ENCODE measurements around the gene MARVELD1.

The MARVELD1 gene

GRCh38 chr10:97761331-97761865 lies 47.9 kb downstream of the MARVELD1 start:
- Histone ChIP-seq H3K4me3 (ENCODE audit: insufficient read length, low read depth) (no peak overlapping the region), H3K27me3 (ENCODE audit: insufficient read depth, insufficient read length) (no peaks in the 10 kb centered on the region), H3K9me3 (ENCODE audit: insufficient read depth, low read length) (no peaks in the 10 kb centered on the region), H3K4me1 (ENCODE audit: insufficient read depth, insufficient read length) (peaks cover 10% of the 10 kb centered on the region), H3K9ac (ENCODE audit: insufficient read length, low read depth) (no peak overlapping the region), H3K36me3 (ENCODE audit: insufficient read depth, insufficient read length, low read length) (peaks cover 48% of the 10 kb centered on the region)
- TF ChIP-seq ZNF274 (IDR thresholded peaks at IDR 0.05; ENCODE audit: low read depth, low read length), result no peak
- TF ChIP-seq YY1 (IDR thresholded peaks at IDR 0.05; ENCODE audit: insufficient read depth, insufficient read length), result no peak
- TF ChIP-seq SUZ12 (IDR thresholded peaks at IDR 0.05; ENCODE audit: extremely low read depth, insufficient read depth, insufficient read length), result no peak
- DNase-seq (ENCODE audit: low read depth, low spot score), result no peak

GRCh38 chr10:97762056-97762455 lies 48.5 kb downstream of the MARVELD1 start:
- no peak for TF ChIP-seq YY1 (IDR thresholded peaks at IDR 0.05; ENCODE audit: insufficient read depth, insufficient read length)
- no peak for TF ChIP-seq SUZ12 (IDR thresholded peaks at IDR 0.05; ENCODE audit: extremely low read depth, insufficient read depth, insufficient read length)
- no peak for TF ChIP-seq ZNF274 (IDR thresholded peaks at IDR 0.05; ENCODE audit: low read depth, low read length)
- H3K27me3 ChIP-seq (ENCODE audit: insufficient read depth, insufficient read length), result no peaks in the 10 kb centered on the region
- peaks cover 41% of the 10 kb centered on the region for H3K36me3 ChIP-seq (ENCODE audit: insufficient read depth, insufficient read length, low read length)
- H3K4me3 ChIP-seq (ENCODE audit: insufficient read length, low read depth), result no peak overlapping the region
- H3K9ac ChIP-seq (ENCODE audit: insufficient read length, low read depth), result no peak overlapping the region
- no peaks in the 10 kb centered on the region for H3K9me3 ChIP-seq (ENCODE audit: insufficient read depth, low read length)
- H3K4me1 ChIP-seq (ENCODE audit: insufficient read depth, insufficient read length), result peaks cover 10% of the 10 kb centered on the region
- DNase-seq (ENCODE audit: low read depth, low spot score), result no peak

GRCh38 chr10:97762816-97763215 lies 49.3 kb downstream of the MARVELD1 start:
- DNase-seq (ENCODE audit: low read depth, low spot score), result no peak
- Histone ChIP-seq H3K4me3 (ENCODE audit: insufficient read length, low read depth) (no peak overlapping the region), H3K4me1 (ENCODE audit: insufficient read depth, insufficient read length) (peaks cover 10% of the 10 kb centered on the region), H3K9ac (ENCODE audit: insufficient read length, low read depth) (no peak overlapping the region), H3K36me3 (ENCODE audit: insufficient read depth, insufficient read length, low read length) (peaks cover 34% of the 10 kb centered on the region), H3K27me3 (ENCODE audit: insufficient read depth, insufficient read length) (no peaks in the 10 kb centered on the region), H3K9me3 (ENCODE audit: insufficient read depth, low read length) (no peaks in the 10 kb centered on the region)
- TF ChIP-seq ZNF274 (IDR thresholded peaks at IDR 0.05; ENCODE audit: low read depth, low read length) (no peak), YY1 (IDR thresholded peaks at IDR 0.05; ENCODE audit: insufficient read depth, insufficient read length) (no peak), SUZ12 (IDR thresholded peaks at IDR 0.05; ENCODE audit: extremely low read depth, insufficient read depth, insufficient read length) (no peak)

GRCh38 chr10:97763411-97763810 lies 49.9 kb downstream of the MARVELD1 start:
- Histone ChIP-seq H3K27me3 (ENCODE audit: insufficient read depth, insufficient read length) (no peaks in the 10 kb centered on the region), H3K4me1 (ENCODE audit: insufficient read depth, insufficient read length) (peaks cover 10% of the 10 kb centered on the region), H3K4me3 (ENCODE audit: insufficient read length, low read depth) (no peak overlapping the region), H3K36me3 (ENCODE audit: insufficient read depth, insufficient read length, low read length) (peaks cover 34% of the 10 kb centered on the region), H3K9ac (ENCODE audit: insufficient read length, low read depth) (no peak overlapping the region), H3K9me3 (ENCODE audit: insufficient read depth, low read length) (no peaks in the 10 kb centered on the region)
- TF ChIP-seq ZNF274 (IDR thresholded peaks at IDR 0.05; ENCODE audit: low read depth, low read length) (no peak), YY1 (IDR thresholded peaks at IDR 0.05; ENCODE audit: insufficient read depth, insufficient read length) (no peak), SUZ12 (IDR thresholded peaks at IDR 0.05; ENCODE audit: extremely low read depth, insufficient read depth, insufficient read length) (no peak)
- DNase-seq (ENCODE audit: low read depth, low spot score), result no peak

GRCh38 chr10:97763947-97764346 lies 50.4 kb downstream of the MARVELD1 start:
- H3K9me3 ChIP-seq (ENCODE audit: insufficient read depth, low read length), result no peaks in the 10 kb centered on the region
- peaks cover 4% of the 10 kb centered on the region for H3K27me3 ChIP-seq (ENCODE audit: insufficient read depth, insufficient read length)
- DNase-seq (ENCODE audit: low read depth, low spot score), result no peak
- H3K4me3 ChIP-seq (ENCODE audit: insufficient read length, low read depth), result no peak overlapping the region
- no peak overlapping the region for H3K9ac ChIP-seq (ENCODE audit: insufficient read length, low read depth)
- H3K4me1 ChIP-seq (ENCODE audit: insufficient read depth, insufficient read length), result peaks cover 10% of the 10 kb centered on the region
- H3K36me3 ChIP-seq (ENCODE audit: insufficient read depth, insufficient read length, low read length), result peaks cover 34% of the 10 kb centered on the region
- TF ChIP-seq ZNF274 (IDR thresholded peaks at IDR 0.05; ENCODE audit: low read depth, low read length) (no peak), SUZ12 (IDR thresholded peaks at IDR 0.05; ENCODE audit: extremely low read depth, insufficient read depth, insufficient read length) (no peak), YY1 (IDR thresholded peaks at IDR 0.05; ENCODE audit: insufficient read depth, insufficient read length) (no peak)

- H3K27me3 ChIP-seq (ENCODE audit: insufficient read depth, insufficient read length), result peaks cover 9% of the 10 kb centered on the region
- H3K36me3 ChIP-seq (ENCODE audit: insufficient read depth, insufficient read length, low read length), result peaks cover 30% of the 10 kb centered on the region
- H3K4me1 ChIP-seq (ENCODE audit: insufficient read depth, insufficient read length), result peaks cover 9% of the 10 kb centered on the region
- no peaks in the 10 kb centered on the region for H3K9me3 ChIP-seq (ENCODE audit: insufficient read depth, low read length)
- H3K9ac ChIP-seq (ENCODE audit: insufficient read length, low read depth), result no peak overlapping the region
- no peak for TF ChIP-seq YY1 (IDR thresholded peaks at IDR 0.05; ENCODE audit: insufficient read depth, insufficient read length)
- TF ChIP-seq SUZ12 (IDR thresholded peaks at IDR 0.05; ENCODE audit: extremely low read depth, insufficient read depth, insufficient read length), result no peak
- no peak for TF ChIP-seq ZNF274 (IDR thresholded peaks at IDR 0.05; ENCODE audit: low read depth, low read length)
- DNase-seq (ENCODE audit: low read depth, low spot score), result no peak
- no peak overlapping the region for H3K4me3 ChIP-seq (ENCODE audit: insufficient read length, low read depth)
These were observed 51.0 kb downstream of the MARVELD1 start for GRCh38 chr10:97764519-97764931.

GRCh38 chr10:97765201-97765600 lies 51.7 kb downstream of the MARVELD1 start:
- TF ChIP-seq SUZ12 (IDR thresholded peaks at IDR 0.05; ENCODE audit: extremely low read depth, insufficient read depth, insufficient read length) (no peak), YY1 (IDR thresholded peaks at IDR 0.05; ENCODE audit: insufficient read depth, insufficient read length) (no peak), ZNF274 (IDR thresholded peaks at IDR 0.05; ENCODE audit: low read depth, low read length) (no peak)
- Histone ChIP-seq H3K4me3 (ENCODE audit: insufficient read length, low read depth) (no peak overlapping the region), H3K4me1 (ENCODE audit: insufficient read depth, insufficient read length) (peaks cover 9% of the 10 kb centered on the region), H3K27me3 (ENCODE audit: insufficient read depth, insufficient read length) (peaks cover 16% of the 10 kb centered on the region), H3K9me3 (ENCODE audit: insufficient read depth, low read length) (no peaks in the 10 kb centered on the region), H3K9ac (ENCODE audit: insufficient read length, low read depth) (no peak overlapping the region), H3K36me3 (ENCODE audit: insufficient read depth, insufficient read length, low read length) (peaks cover 24% of the 10 kb centered on the region)
- no peak for DNase-seq (ENCODE audit: low read depth, low spot score)
